ENCODE results near the gene TGFA.

Gene TGFA

GRCh38 chr2:70440621-70441020 lies 113.0 kb downstream of the TGFA start:
- no peak overlapping the region for H3K4me3 ChIP-seq (ENCODE audit: low read length)
- TF ChIP-seq ZNF274 (IDR thresholded peaks at IDR 0.05; ENCODE audit: low read depth, low read length) = no peak

- no peak overlapping the region for H3K4me3 ChIP-seq (ENCODE audit: low read length)
- no peak for TF ChIP-seq ZNF274 (IDR thresholded peaks at IDR 0.05; ENCODE audit: low read depth, low read length)
These were observed 118.5 kb downstream of the TGFA start for GRCh38 chr2:70435138-70435537.

- TF ChIP-seq ZNF274 (IDR thresholded peaks at IDR 0.05; ENCODE audit: low read depth, low read length) = no peak
- H3K4me3 ChIP-seq (ENCODE audit: low read length) = no peak overlapping the region
These were observed 120.3 kb downstream of the TGFA start for GRCh38 chr2:70433315-70433714.

GRCh38 chr2:70431716-70432347 lies 121.8 kb downstream of the TGFA start:
- no peak for TF ChIP-seq ZNF274 (IDR thresholded peaks at IDR 0.05; ENCODE audit: low read depth, low read length)
- no peak overlapping the region for H3K4me3 ChIP-seq (ENCODE audit: low read length)

GRCh38 chr2:70426341-70426740 lies 127.3 kb downstream of the TGFA start:
- no peak for TF ChIP-seq ZNF274 (IDR thresholded peaks at IDR 0.05; ENCODE audit: low read depth, low read length)
- H3K4me3 ChIP-seq (ENCODE audit: low read length) = no peak overlapping the region

GRCh38 chr2:70425682-70426301 lies 127.8 kb downstream of the TGFA start:
- TF ChIP-seq ZNF274 (IDR thresholded peaks at IDR 0.05; ENCODE audit: low read depth, low read length) = no peak

GRCh38 chr2:70420740-70421139 lies 132.9 kb downstream of the TGFA start:
- TF ChIP-seq ZNF274 (IDR thresholded peaks at IDR 0.05; ENCODE audit: low read depth, low read length) = no peak
- H3K4me3 ChIP-seq (ENCODE audit: low read length) = no peak overlapping the region

More at GRCh38 chr2:70425682-70426301, 127.8 kb downstream of the TGFA start:
- no peak overlapping the region for H3K4me3 ChIP-seq (ENCODE audit: low read length)

GRCh38 chr2:70420143-70420542 lies 133.5 kb downstream of the TGFA start:
- no peak for TF ChIP-seq ZNF274 (IDR thresholded peaks at IDR 0.05; ENCODE audit: low read depth, low read length)
- no peak overlapping the region for H3K4me3 ChIP-seq (ENCODE audit: low read length)

GRCh38 chr2:70418514-70418913 lies 135.1 kb downstream of the TGFA start:
- H3K4me3 ChIP-seq (ENCODE audit: low read length) = no peak overlapping the region
- no peak for TF ChIP-seq ZNF274 (IDR thresholded peaks at IDR 0.05; ENCODE audit: low read depth, low read length)

GRCh38 chr2:70417011-70417410 lies 136.6 kb downstream of the TGFA start:
- no peak for TF ChIP-seq ZNF274 (IDR thresholded peaks at IDR 0.05; ENCODE audit: low read depth, low read length)

GRCh38 chr2:70412294-70413070 lies 141.1 kb downstream of the TGFA start:
- H3K4me3 ChIP-seq (ENCODE audit: low read length) = no peak overlapping the region
- TF ChIP-seq ZNF274 (IDR thresholded peaks at IDR 0.05; ENCODE audit: low read depth, low read length) = no peak

More at GRCh38 chr2:70417011-70417410, 136.6 kb downstream of the TGFA start:
- no peak overlapping the region for H3K4me3 ChIP-seq (ENCODE audit: low read length)

GRCh38 chr2:70411483-70412125 lies 142.0 kb downstream of the TGFA start:
- no peak overlapping the region for H3K4me3 ChIP-seq (ENCODE audit: low read length)
- no peak for TF ChIP-seq ZNF274 (IDR thresholded peaks at IDR 0.05; ENCODE audit: low read depth, low read length)

GRCh38 chr2:70403267-70404053 lies 150.2 kb downstream of the TGFA start:
- no peak for TF ChIP-seq ZNF274 (IDR thresholded peaks at IDR 0.05; ENCODE audit: low read depth, low read length)

GRCh38 chr2:70400539-70400938 lies 153.1 kb downstream of the TGFA start:
- TF ChIP-seq ZNF274 (IDR thresholded peaks at IDR 0.05; ENCODE audit: low read depth, low read length) = no peak
- H3K4me3 ChIP-seq (ENCODE audit: low read length) = no peak overlapping the region

More at GRCh38 chr2:70403267-70404053, 150.2 kb downstream of the TGFA start:
- H3K4me3 ChIP-seq (ENCODE audit: low read length) = no peak overlapping the region
